Nucleus accumbens (tissue), 56 donors: Measurements from ENCODE around the gene ELFN2.
"Not testable (repeated sequence)": the region's sequence is repeated elsewhere in the genome, so short reads cannot be mapped to it uniquely, and the experiment has no call there.

ENCODE experiments used
- DNase-seq, 56 donors: peaks; one replicate each; lab custom pipeline; 2025; lab: John Stamatoyannopoulos, UW

Gene ELFN2

GRCh38 chr22:37413546-37413945 lies 13.7 kb downstream of the ELFN2 start:
- no peak for DNase-seq

DNA sequence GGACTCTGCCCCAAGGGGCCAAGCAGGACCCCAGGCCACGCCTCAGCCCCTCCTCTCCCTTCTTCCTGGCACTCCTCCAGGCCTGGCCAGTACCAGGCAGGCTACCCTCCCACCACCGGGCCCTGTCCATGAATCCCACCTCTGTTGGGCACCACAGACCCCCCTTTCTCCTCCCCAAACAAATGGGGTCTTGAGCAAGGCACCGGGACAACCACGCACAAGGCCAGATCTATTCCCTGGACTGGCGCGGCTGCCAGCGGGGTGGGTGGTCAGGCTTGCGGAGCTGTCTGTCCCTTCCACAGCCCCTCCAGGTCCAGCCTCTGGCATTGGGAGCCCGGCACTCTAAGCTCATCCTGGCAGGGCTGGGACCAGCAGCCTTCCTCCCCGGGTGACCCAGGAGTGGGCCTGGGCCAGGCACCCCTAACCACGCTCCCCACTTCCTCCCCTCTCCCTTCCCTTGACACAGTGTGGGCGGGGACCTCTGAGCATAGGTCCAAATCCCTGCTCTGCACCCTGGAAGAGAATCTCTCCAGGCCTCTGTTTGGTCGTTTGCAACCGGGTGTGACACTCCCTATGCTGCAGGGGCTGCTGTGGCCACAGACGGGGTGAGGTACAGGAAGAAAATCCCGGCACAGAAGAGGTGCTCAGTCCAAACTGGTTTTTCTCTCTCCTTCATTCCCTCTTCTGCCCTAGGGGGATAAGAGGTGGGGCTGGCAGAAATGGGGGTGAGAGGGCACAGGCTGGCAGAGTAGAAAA lies 14.6 kb downstream of the ELFN2 start:
- peak in 14 of 56 donors; percentile 7 to 51 (median 27) for DNase-seq

GRCh38 chr22:37411655-37412054 lies 15.6 kb downstream of the ELFN2 start:
- no peak for DNase-seq

DNA sequence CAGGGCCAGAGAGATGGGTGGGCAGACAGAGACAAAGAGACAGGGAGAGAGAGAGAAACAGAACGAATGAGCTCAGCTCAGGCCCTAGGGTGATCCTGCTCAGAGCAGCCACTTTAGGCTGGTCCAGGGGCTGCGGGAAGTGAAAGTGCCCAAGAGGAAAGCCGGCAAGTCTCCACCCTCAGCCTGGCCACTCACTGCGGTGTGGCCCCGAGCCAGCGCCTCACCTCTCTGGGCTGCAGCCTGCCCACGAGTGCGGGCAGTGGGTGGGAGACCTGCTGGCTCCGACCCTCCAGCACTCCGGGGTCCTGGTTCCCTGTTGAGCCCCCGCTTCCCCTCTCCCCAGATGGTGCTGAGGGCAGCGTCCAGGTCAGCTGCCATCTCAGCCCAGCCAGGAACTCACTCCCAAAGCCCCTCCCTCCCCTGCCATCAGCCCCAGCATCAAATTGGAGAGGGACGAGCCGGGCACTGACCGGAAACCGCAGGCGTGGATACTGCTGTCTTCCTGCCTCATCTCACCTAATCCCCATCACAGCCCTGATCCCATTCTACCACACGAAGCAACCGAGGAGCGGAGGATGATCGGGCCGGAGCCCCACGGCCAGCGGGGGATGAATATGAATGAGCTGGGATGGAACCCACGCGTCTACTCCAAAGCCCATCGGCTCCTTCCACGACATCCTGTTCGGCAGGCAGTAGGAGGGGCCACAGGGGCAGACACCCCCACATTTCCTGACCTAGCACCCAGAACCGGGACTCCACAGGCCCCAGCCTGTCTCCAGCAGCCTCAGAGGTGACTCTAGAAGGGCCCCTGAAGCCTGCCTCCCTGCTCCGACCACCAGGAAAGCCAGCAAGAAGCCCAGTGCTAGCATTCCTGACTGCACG lies 16.9 kb downstream of the ELFN2 start:
- peak in 2 of 56 donors; percentile 6 to 19 for DNase-seq

GRCh38 chr22:37409459-37410050 lies 17.7 kb downstream of the ELFN2 start:
- no peak for DNase-seq

GRCh38 chr22:37409031-37409430 lies 18.2 kb downstream of the ELFN2 start:
- DNase-seq, result no peak

DNA sequence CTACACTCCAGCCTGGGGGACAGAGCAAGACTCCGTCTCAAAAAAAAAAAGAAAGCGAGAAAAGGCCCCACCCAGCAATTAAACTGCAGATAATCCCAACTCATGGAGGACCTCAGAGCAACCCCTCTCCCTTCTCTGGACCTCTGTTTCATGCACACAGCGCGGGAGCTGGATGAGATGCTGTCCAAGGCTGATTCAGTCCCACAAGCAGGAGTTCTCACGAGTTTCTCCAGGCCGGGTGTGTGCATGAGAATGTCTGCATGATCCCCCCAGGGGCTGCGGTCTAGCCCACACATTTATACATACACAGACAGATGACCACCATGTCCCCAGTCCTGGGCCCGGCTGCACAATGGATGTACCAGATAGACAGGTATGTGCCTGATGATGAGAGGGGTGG lies 19.4 kb downstream of the ELFN2 start:
- DNase-seq, result no peak

DNA sequence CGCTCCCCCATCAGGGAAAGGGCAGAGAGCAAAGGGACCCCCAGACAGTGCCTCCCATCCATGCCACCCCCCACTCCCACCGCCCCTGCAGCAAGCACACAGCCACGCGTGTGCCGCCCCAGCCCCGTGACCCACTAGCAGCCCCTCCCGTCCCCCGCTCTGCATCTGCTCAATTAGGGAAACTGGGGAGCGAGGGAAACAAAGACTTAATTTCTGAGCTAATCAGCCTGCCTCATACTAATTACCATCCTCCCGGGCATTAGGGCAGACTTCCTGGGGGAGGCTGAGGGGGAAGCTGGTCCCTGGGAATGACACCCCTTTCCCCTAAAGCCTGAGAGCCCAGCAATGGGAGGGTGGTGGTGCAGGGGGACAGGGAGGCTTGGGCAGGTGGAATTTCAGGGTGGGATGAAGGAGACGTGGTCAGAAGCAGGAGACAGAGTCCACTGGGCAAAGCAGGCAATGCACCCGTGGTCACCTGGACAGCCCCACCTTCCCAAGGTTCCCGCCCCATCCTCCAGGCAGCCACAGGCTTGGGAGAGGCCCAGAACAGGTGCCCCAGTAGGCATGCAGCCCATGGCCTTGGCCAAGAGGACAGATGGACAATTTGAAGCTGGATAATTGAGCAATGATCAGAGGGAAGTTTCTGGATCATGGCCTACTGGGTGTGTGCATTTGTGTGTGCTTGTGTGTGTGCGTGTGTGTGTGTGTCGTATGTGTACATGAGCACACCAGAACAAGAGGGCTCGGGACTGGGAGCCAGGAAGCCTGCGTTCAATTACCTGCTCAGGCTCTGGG lies 20.6 kb downstream of the ELFN2 start:
- no peak for DNase-seq

DNA sequence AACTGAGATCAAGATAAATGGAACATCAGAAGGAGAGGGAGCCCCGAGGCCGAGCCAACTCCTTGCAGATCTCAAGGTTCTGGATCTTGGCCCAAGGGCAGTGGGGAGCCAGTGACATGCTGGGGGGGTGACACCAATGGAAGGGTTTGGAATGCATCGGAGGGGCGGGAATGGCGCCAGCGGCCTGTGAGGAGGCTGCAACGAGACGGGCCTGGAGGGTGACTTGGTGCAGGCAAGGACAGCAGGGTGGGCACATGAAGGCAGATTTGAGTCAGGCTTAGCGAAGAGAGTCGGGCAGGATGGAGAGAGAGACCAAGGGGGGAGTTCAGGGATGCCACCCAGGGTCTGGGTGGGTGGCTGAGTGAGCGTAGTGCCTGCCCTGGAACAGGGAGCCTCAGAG lies 23.2 kb downstream of the ELFN2 start:
- no peak for DNase-seq

- peak in 1 of 56 donors; percentile 18 for DNase-seq
These were observed 23.9 kb downstream of the ELFN2 start for GRCh38 chr22:37403267-37403960.

DNA sequence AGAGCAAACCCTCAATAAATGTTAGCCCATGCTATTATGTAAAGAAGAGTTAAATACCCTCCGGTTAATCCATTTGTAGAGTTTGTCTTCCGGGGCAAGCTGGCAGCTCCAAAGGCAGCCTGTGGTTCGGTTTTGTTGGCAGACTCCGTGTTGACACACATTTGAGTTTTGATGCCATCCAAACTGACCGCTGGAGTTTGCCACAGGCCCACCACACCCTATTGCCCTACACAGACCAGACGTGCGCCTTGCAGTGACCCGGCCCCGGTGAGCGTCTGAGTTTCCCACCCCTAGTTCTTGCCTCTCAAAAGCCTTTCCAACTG lies 25.1 kb downstream of the ELFN2 start:
- DNase-seq, result no peak

DNA sequence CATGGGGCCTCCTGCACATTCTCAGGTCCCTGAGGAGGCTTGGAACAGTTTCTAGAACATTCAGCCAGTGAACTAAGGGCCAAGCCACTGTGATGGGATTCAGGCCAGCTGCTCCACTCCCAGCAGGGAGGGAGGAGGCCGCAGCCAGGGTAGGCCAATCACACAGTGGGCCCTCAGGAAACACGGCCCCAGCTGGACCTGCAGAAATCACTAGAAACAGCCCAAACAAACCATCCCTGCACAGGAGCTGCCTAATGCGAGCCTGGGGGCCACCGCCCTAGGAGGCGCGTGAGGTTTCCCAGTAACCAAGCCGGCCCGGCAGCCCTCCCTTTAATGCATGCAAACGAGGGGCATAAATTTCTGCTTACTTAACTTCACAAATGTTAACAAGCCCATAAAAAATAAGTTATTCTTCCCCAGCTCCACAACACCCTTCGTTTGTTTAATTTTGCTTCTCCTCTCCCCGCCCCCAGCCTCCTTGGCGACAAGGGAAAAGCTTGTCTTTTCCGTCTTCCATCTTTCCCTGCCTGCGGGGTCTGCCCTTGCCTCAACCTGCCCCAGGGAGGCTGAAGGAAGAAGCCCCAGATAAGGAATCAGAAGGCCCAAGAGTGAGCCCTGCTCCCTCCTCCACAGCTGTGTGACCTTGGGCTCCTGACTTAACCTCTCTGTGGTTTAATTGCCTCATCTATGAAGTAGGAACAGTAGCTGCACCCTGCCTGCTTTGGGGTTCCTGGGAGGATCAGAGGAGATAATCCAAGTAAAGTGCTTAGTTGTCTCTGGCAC lies 25.7 kb downstream of the ELFN2 start:
- peak in 4 of 56 donors; percentile 12 to 23 (median 18) for DNase-seq

GRCh38 chr22:37400719-37401118 lies 26.6 kb downstream of the ELFN2 start:
- no peak for DNase-seq

DNA sequence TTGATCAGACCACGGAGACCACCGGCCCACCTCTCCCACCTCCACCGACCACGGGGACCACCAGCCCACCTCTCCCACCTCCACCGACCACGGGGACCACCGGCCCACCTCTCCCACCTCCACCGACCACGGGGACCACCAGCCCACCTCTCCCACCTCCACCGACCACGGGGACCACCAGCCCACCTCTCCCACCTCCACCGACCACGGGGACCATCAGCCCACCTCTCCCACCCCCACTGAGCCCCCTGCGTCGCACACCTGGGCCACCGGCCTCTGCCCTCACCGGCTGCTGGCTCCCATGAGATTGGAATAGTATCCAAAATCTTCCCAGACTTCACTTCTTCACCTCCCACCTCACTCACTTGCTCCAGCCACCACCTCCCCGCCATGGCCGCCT lies 27.8 kb downstream of the ELFN2 start:
- DNase-seq, result not testable (repeated sequence)

DNA sequence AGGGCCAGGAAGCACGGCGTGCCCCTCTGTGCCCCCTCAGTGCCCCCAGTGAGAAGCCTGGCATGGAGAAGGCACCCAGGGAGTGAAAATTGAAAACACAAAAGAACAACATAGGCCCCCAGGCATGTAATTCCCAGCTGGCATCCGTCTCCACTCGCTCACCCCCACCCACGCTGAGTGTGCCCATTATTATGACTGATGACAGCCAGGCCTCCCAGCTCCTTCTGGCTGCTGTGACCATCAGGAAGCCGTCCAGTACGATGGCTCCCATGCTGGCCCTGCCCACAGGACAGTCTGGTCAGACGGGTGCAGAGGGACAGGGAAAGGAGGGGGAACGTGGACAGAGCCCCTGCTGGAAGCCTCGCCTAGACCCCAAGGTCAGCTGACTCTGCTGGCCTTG lies 30.1 kb downstream of the ELFN2 start:
- DNase-seq, result no peak

DNA sequence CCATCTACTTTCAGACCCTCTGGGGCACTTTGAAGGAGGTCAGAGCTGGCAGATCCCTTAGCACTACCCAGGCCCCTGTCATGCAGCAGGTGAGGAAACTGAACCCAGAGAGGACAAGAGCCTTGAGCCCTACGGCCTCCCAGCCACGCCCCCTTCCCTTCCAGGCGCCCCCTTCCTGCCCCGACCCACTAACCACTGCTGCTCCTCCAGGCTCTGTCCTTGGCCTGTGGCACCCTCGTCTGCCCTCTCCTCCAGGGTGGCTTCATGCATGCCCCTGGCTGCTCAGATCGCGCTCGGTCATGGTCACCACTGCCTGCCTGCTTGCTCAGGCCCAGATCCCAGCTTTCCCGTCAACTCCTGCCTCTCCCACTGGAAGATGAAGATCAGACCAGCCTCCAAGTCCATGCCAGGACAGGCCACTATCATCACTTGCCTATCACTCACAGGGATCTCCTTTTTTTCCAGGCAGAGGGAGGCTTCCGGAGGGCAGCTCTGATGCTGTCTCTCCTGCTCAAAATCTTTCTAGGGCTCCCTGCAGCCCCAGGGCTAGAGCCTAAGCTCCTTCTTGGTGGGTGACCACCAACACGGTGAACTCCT lies 30.7 kb downstream of the ELFN2 start:
- no peak for DNase-seq

DNA sequence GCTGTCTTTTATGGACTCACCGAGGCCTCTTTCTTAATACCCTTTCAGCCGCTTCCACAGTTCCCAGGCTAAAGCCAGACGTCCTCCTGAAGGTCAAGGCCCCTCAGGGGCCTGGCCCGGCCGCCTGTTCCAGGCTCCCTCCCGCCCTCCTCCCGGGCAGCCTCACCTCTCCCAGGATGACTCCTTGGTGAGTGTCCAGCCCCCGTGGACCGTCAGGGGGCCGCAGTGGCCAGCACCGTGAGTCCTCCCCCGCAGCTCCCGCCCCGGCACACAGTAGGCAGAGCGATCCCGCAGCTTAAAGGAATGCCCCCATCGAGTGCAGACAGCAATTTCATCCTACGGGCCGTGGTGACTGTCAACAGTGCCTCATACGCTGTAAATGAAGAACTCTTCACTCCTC lies 32.9 kb downstream of the ELFN2 start:
- no peak for DNase-seq

GRCh38 chr22:37393746-37394145 lies 33.5 kb downstream of the ELFN2 start:
- no peak for DNase-seq
